Measurements from ENCODE around the gene XRCC5. TPM values are rescaled to one million over a fixed set of nuclear protein-coding genes. Genes with fewer than 3 reads are reported as not detected.

The XRCC5 gene
- total and polyA plus RNA-seq, 2 donors (not counting 1 experiment from before 2014, with no cell fraction given), result 45.5 to 198 TPM

DNA sequence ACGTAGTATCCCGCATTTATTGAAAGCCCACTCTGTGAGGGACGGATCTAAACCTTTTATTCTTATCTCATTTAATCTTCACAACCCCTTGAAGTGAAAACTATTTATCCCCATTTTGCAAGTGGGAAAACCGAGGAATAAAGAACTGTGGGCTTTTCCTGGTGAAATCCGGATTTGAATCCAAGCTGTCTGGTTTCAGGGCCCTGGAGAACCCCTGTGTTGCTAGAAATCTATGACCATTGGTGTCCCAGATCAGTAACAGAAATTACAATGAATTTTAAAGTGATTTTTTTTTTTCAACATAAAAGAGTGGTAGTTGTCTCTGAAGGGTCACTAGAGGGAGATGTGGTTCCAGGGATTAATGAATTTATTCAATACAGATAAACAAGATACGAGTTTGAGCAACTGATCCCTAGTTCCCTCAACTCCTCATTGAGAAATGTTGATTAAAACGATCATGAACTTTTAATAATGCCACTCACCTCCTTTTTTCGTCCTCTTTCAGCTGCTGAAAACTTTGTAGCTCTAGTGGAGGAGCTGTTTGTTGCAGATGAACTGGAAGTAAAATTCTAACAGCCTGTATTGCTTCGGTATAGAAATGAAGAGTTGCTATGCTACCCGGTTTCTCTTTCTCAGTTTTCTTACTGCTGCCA is 940 bp downstream of the XRCC5 start:
- ATAC-seq (ENCODE audit: low read depth) (no peak), DNase-seq (peak; percentile 52)
- H3K4me2 ChIP-seq (replicated peaks; ENCODE audit: low read depth, low read length, poor library complexity, severe bottlenecking), result peak overlapping the region; percentile 79
- TF ChIP-seq, protein P1, sequence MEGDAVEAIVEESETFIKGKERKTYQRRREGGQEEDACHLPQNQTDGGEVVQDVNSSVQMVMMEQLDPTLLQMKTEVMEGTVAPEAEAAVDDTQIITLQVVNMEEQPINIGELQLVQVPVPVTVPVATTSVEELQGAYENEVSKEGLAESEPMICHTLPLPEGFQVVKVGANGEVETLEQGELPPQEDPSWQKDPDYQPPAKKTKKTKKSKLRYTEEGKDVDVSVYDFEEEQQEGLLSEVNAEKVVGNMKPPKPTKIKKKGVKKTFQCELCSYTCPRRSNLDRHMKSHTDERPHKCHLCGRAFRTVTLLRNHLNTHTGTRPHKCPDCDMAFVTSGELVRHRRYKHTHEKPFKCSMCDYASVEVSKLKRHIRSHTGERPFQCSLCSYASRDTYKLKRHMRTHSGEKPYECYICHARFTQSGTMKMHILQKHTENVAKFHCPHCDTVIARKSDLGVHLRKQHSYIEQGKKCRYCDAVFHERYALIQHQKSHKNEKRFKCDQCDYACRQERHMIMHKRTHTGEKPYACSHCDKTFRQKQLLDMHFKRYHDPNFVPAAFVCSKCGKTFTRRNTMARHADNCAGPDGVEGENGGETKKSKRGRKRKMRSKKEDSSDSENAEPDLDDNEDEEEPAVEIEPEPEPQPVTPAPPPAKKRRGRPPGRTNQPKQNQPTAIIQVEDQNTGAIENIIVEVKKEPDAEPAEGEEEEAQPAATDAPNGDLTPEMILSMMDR (IDR thresholded peaks at IDR 0.05), result peak; percentile 75
- no peak for TF ChIP-seq EZH2 (IDR thresholded peaks at IDR 0.05; ENCODE audit: borderline replicate concordance, insufficient read depth, low read depth, low read length, poor library complexity, severe bottlenecking)
- ChIA-PET CTCF (interaction anchor here (0.7 to 3.5 kb wide), 11 partner anchors 21 to 294 kb away, joined by 3 to 21 read pairs (median 3); no protein-coding TSS in a partner anchor), POLR2A (interaction anchor here (0.7 to 1.8 kb wide), 4 partner anchors 10 to 52 kb away, joined by 3 to 17 read pairs (median 4); partner anchors contain the start of genes PECR and TMEM169)
- no peaks in the 10 kb centered on the region for H3K9me3 Mint-ChIP-seq (ENCODE audit: insufficient read depth)
- H3K4me3 ChIP-seq (ENCODE audit: control extremely low read depth in 1 of 5, extremely low read depth in 1 of 5, insufficient read depth in 1 of 5, low read depth in 2 of 5, low read length in 4 of 5), result peak overlapping the region; percentile 71 to 96 (median 95)
- H3K27ac Mint-ChIP-seq, result peak overlapping the region; percentile 100
- intact Hi-C loops (cut with micrococcal nuclease), result loop anchor here (1.0 to 5.0 kb wide), 4 partner anchors 29 to 798 kb away; partner anchors contain the start of genes ATIC, PECR, SMARCAL1 and TMEM169
- H3K9me3 ChIP-seq (ENCODE audit: control extremely low read depth in 1 of 3, control insufficient read depth in 2 of 3, insufficient read depth in 1 of 3, low read length in 2 of 3), result no peaks in the 10 kb centered on the region
- H3K79me2 ChIP-seq (ENCODE audit: control insufficient read depth, insufficient read depth, low read length), result peaks cover 58% of the 10 kb centered on the region
- H2AFZ ChIP-seq (ENCODE audit: insufficient read depth, low read depth, low read length, poor library complexity, severe bottlenecking), result peak overlapping the region; percentile 79
- H3K36me3 ChIP-seq (replicated peaks in 1 of 2; ENCODE audit: control extremely low read depth in 1 of 2, control insufficient read depth in 1 of 2, extremely low read depth in 1 of 2, insufficient read depth in 2 of 2, low read length in 1 of 2), result peaks cover 13 to 44% of the 10 kb centered on the region in 2 experiments
- H3K9ac ChIP-seq (ENCODE audit: low read length), result peak overlapping the region; percentile 97
- H3K27ac ChIP-seq (ENCODE audit: low read length in 2 of 2), result peak overlapping the region; percentile 91 to 97
- H3K27me3 ChIP-seq (replicated peaks in 1 of 4; ENCODE audit: control extremely low read depth in 1 of 4, control insufficient read depth in 3 of 4, insufficient read depth in 4 of 4, low read length in 3 of 4), result no peaks in the 10 kb centered on the region
- WGBS (ENCODE audit: insufficient coverage), result no CpG with 5 or more reads among the region's 10 CpGs
- peaks cover 35% of the 10 kb centered on the region for H4K20me1 ChIP-seq (ENCODE audit: control insufficient read depth, insufficient read depth, low read length, poor library complexity, severe bottlenecking)
- H3K4me1 ChIP-seq (ENCODE audit: control insufficient read depth in 2 of 2, insufficient read depth in 2 of 2, low read length in 2 of 2), result peaks cover 35 to 36% of the 10 kb centered on the region in 2 donors
- peaks cover 59% of the 10 kb centered on the region for H3K4me1 Mint-ChIP-seq
- H3K27me3 Mint-ChIP-seq, result peaks cover 3% of the 10 kb centered on the region
- H3K4me3 Mint-ChIP-seq, result peak overlapping the region; percentile 100

DNA sequence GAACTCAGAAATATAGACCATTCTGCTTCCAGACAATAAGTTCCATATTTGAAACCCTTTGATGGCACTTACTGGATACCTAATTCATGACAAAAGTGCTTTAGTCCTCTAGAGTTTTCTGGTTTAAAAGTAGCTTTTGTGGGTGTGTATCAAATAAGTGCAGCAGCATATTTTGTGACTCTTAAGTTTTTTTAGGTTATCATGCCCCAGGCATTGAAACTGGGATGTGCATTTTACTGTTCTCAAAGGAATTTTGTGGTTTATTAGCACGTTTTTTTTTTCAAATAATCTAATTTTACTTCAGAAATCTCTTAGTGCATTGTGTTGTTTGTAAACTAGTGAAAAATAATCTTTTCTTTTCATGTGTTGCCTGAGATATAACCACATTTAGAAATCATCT is 1.5 kb downstream of the XRCC5 start:
- H3K4me3 ChIP-seq (ENCODE audit: control extremely low read depth in 1 of 5, extremely low read depth in 1 of 5, insufficient read depth in 1 of 5, low read depth in 2 of 5, low read length in 4 of 5), result peak overlapping the region in 2 of 5 experiments; percentile 95
- ChIA-PET CTCF (interaction anchor here (0.7 to 3.5 kb wide), 9 partner anchors 22 to 293 kb away, joined by 3 to 21 read pairs (median 3); no protein-coding TSS in a partner anchor), POLR2A (no interaction called here)
- H3K4me1 ChIP-seq (ENCODE audit: control insufficient read depth in 2 of 2, insufficient read depth in 2 of 2, low read length in 2 of 2), result peaks cover 39 to 41% of the 10 kb centered on the region in 2 donors
- DNase-seq (no peak), ATAC-seq (ENCODE audit: low read depth) (no peak)
- H3K79me2 ChIP-seq (ENCODE audit: control insufficient read depth, insufficient read depth, low read length), result peaks cover 63% of the 10 kb centered on the region
- peak overlapping the region; percentile 91 to 97 for H3K27ac ChIP-seq (ENCODE audit: low read length in 2 of 2)
- H3K9me3 ChIP-seq (ENCODE audit: control extremely low read depth in 1 of 3, control insufficient read depth in 2 of 3, insufficient read depth in 1 of 3, low read length in 2 of 3), result no peaks in the 10 kb centered on the region
- intact Hi-C loops (cut with micrococcal nuclease), result loop anchor here (5.0 kb wide), 1 partner anchor 798 kb away; the partner anchor contains the start of gene ATIC
- H3K27me3 ChIP-seq (replicated peaks in 1 of 4; ENCODE audit: control extremely low read depth in 1 of 4, control insufficient read depth in 3 of 4, insufficient read depth in 4 of 4, low read length in 3 of 4), result no peaks in the 10 kb centered on the region
- H4K20me1 ChIP-seq (ENCODE audit: control insufficient read depth, insufficient read depth, low read length, poor library complexity, severe bottlenecking), result peaks cover 35% of the 10 kb centered on the region
- Mint-ChIP-seq H3K4me1 (peaks cover 63% of the 10 kb centered on the region), H3K9me3 (ENCODE audit: insufficient read depth) (no peaks in the 10 kb centered on the region), H3K27me3 (peaks cover 3% of the 10 kb centered on the region), H3K4me3 (peak overlapping the region; percentile 100), H3K27ac (peak overlapping the region; percentile 100)
- peak overlapping the region; percentile 79 for H3K4me2 ChIP-seq (replicated peaks; ENCODE audit: low read depth, low read length, poor library complexity, severe bottlenecking)
- no peak for TF ChIP-seq EZH2 (IDR thresholded peaks at IDR 0.05; ENCODE audit: borderline replicate concordance, insufficient read depth, low read depth, low read length, poor library complexity, severe bottlenecking)
- TF ChIP-seq, protein P1 (IDR thresholded peaks at IDR 0.05), result no peak
- no CpG with 5 or more reads among the region's 1 CpG for WGBS (ENCODE audit: insufficient coverage)
- peak overlapping the region; percentile 97 for H3K9ac ChIP-seq (ENCODE audit: low read length)
- H3K36me3 ChIP-seq (replicated peaks in 1 of 2; ENCODE audit: control extremely low read depth in 1 of 2, control insufficient read depth in 1 of 2, extremely low read depth in 1 of 2, insufficient read depth in 2 of 2, low read length in 1 of 2), result peaks cover 13 to 44% of the 10 kb centered on the region in 2 experiments
- H2AFZ ChIP-seq (ENCODE audit: insufficient read depth, low read depth, low read length, poor library complexity, severe bottlenecking), result no peak overlapping the region
